ENCODE measurements around the gene TIAM2.

DNA sequence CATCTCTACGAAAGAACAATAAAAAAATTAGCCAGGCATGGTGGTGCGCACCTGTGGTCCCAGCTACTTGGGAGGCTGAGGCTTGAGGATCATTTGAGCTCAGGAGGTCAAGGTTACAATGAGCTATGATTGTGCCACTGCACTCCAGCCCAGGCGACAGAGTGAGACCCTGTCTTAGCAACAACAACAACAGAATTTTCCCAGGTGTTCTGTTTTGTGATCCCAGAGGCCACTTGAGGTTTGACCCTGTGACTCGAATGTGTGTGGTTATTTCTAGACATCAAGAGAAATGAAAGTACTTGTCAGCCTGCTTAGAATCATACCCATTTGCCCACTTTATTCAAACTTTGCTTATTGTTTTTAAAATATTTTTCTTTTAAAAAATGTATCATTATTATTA lies 151.1 kb downstream of the TIAM2 start:
- TF ChIP-seq, protein P1, sequence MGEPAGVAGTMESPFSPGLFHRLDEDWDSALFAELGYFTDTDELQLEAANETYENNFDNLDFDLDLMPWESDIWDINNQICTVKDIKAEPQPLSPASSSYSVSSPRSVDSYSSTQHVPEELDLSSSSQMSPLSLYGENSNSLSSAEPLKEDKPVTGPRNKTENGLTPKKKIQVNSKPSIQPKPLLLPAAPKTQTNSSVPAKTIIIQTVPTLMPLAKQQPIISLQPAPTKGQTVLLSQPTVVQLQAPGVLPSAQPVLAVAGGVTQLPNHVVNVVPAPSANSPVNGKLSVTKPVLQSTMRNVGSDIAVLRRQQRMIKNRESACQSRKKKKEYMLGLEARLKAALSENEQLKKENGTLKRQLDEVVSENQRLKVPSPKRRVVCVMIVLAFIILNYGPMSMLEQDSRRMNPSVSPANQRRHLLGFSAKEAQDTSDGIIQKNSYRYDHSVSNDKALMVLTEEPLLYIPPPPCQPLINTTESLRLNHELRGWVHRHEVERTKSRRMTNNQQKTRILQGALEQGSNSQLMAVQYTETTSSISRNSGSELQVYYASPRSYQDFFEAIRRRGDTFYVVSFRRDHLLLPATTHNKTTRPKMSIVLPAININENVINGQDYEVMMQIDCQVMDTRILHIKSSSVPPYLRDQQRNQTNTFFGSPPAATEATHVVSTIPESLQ (CRISPR knock-in tag; IDR thresholded peaks at IDR 0.05), result no peak
- no peak for TF ChIP-seq JUND (IDR thresholded peaks at IDR 0.05; ENCODE audit: borderline replicate concordance, low read depth, low read length)
- no peak for TF ChIP-seq JUND (tag; IDR thresholded peaks at IDR 0.05; ENCODE audit: borderline replicate concordance, low read depth, low read length)
- TF ChIP-seq SOX6 (IDR thresholded peaks at IDR 0.05), result no peak
- TF ChIP-seq, protein P2, sequence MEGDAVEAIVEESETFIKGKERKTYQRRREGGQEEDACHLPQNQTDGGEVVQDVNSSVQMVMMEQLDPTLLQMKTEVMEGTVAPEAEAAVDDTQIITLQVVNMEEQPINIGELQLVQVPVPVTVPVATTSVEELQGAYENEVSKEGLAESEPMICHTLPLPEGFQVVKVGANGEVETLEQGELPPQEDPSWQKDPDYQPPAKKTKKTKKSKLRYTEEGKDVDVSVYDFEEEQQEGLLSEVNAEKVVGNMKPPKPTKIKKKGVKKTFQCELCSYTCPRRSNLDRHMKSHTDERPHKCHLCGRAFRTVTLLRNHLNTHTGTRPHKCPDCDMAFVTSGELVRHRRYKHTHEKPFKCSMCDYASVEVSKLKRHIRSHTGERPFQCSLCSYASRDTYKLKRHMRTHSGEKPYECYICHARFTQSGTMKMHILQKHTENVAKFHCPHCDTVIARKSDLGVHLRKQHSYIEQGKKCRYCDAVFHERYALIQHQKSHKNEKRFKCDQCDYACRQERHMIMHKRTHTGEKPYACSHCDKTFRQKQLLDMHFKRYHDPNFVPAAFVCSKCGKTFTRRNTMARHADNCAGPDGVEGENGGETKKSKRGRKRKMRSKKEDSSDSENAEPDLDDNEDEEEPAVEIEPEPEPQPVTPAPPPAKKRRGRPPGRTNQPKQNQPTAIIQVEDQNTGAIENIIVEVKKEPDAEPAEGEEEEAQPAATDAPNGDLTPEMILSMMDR (IDR thresholded peaks at IDR 0.05 in 2 of 3, conservative IDR thresholded peaks at IDR 0.05 in 1 of 3; ENCODE audit: insufficient read depth in 2 of 3, low read depth in 1 of 3, low read length in 3 of 3), result no peak
- TF ChIP-seq JUN (IDR thresholded peaks at IDR 0.05; ENCODE audit: borderline replicate concordance, low read depth, low read length), result no peak
- TF ChIP-seq JUN (CRISPR knock-in tag; IDR thresholded peaks at IDR 0.05; ENCODE audit: borderline replicate concordance), result no peak

All from K562 (cell line).